HTERT RPE-1 (cell line): ENCODE results near the gene DCAF5.

Experiments
- in situ Hi-C: fragments of 300-500 bp; cut with MboI; formaldehyde crosslinking; loops from 4 replicates; pipeline ENCODE4 v1.14.3; 2020; ENCODE audit warnings: low sequenced_read_pairs

The DCAF5 gene

GRCh38 chr14:69149461-69150244 is 3.3 kb downstream of the DCAF5 start:
- in situ Hi-C loops = no loop called here

- in situ Hi-C loops = no loop called here
These were observed 10.8 kb downstream of the DCAF5 start for GRCh38 chr14:69142101-69142500.

GRCh38 chr14:69141550-69141949 is 11.4 kb downstream of the DCAF5 start:
- in situ Hi-C loops = no loop called here

- in situ Hi-C loops = no loop called here
These were observed 13.2 kb downstream of the DCAF5 start for GRCh38 chr14:69139743-69140142.

GRCh38 chr14:69137843-69138535 is 14.9 kb downstream of the DCAF5 start:
- in situ Hi-C loops = no loop called here

- in situ Hi-C loops = no loop called here
These were observed 15.5 kb downstream of the DCAF5 start for GRCh38 chr14:69137416-69137815.

GRCh38 chr14:69135133-69135532 is 17.8 kb downstream of the DCAF5 start:
- in situ Hi-C loops = no loop called here

- in situ Hi-C loops = no loop called here
These were observed 19.5 kb downstream of the DCAF5 start for GRCh38 chr14:69133206-69134125.

- in situ Hi-C loops = no loop called here
These were observed 20.3 kb downstream of the DCAF5 start for GRCh38 chr14:69132513-69133181.

GRCh38 chr14:69131176-69131575 is 21.7 kb downstream of the DCAF5 start:
- in situ Hi-C loops = no loop called here

- in situ Hi-C loops = no loop called here
These were observed 23.5 kb downstream of the DCAF5 start for GRCh38 chr14:69129264-69129880.

GRCh38 chr14:69118305-69118704 is 34.6 kb downstream of the DCAF5 start:
- in situ Hi-C loops = no loop called here

- in situ Hi-C loops = no loop called here
These were observed 35.7 kb downstream of the DCAF5 start for GRCh38 chr14:69117020-69117767.

GRCh38 chr14:69115407-69116185 is 37.3 kb downstream of the DCAF5 start:
- in situ Hi-C loops = no loop called here

- in situ Hi-C loops = no loop called here
These were observed 38.2 kb downstream of the DCAF5 start for GRCh38 chr14:69114763-69115162.

- in situ Hi-C loops = no loop called here
These were observed 44.6 kb downstream of the DCAF5 start for GRCh38 chr14:69108358-69108757.

- in situ Hi-C loops = no loop called here
These were observed 45.4 kb downstream of the DCAF5 start for GRCh38 chr14:69107407-69108003.

GRCh38 chr14:69106451-69106850 is 46.5 kb downstream of the DCAF5 start:
- in situ Hi-C loops = no loop called here
